GM19238 (cell line): ENCODE data around the gene ZBTB7C.

Experiments
- DNase-seq: peaks from one replicate; pipeline ENCODE4 v3.0.0; 2011; ENCODE audit warnings: low spot score; ENCODE audit not compliant: insufficient read length

Gene ZBTB7C

DNA sequence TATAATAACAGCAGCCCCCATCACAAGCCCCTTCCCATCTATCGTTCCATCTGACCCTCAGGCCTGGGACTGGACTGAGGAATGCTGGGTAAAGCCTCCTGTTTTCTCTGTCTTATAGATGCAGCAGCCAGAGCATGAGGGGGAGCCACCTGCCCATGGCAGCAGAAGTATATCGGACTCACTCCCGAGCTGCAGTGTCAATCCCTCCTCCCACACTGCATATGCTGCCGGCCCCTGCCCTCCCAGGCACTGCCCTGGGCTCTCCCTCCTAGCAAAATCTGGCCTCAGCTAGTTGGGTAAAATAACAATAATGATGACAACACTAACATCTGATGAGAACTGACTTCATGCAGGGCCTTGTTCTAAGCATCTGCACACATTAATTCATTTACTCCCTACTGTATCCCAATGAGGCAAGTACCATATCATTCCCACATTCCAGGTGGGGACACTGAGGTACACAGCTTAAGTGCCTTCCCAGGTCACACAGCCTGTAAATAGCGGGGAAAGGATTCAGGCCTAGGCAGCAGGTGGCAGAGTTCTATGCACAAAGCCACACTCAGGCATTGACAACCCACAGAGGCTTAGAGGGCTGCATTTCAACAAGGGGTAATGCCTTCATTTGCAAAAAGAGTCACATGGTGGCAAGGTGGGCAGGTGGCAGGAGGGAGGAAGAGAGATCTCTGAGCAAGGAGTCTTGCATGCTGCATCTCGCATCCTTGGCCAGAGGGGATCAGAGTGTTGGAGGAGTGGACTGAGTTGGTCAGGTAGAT lies 190.0 kb downstream of the ZBTB7C start:
- DNase-seq, result no peak

DNA sequence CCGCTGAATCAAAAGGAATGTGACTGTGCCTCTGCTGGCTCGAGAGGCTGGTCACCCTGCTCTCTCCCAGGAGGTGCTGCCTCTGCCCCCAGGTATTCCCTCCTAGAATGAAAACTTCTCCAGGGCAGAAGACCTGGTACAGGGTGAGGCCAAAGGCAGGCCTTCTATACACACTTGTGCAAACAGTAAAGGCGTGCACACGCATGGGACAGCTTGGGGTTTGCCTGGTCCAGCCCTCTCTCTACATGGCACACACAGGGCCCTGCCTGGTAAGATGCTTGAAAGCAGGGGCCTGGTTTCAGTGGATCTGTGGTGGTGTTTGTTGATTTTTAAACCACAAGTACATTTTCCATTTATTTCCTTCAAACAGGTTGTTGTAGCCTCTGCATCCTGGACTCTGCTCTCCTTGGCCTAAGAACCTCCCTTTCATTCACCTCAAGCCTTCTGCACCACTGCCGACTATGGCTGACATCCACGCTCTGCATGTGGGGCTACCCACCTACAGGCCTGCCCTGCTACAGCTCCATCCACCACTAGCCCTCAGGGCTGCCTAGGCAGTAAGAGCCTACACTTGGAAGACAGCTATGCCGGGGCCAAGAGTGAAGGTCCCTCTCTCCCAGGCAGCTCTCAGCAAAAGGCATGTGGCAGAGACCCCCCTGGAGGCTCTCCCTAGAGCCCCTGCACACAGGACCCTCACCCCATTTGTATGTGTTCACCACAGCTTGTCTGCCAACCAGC lies 190.7 kb downstream of the ZBTB7C start:
- no peak for DNase-seq

DNA sequence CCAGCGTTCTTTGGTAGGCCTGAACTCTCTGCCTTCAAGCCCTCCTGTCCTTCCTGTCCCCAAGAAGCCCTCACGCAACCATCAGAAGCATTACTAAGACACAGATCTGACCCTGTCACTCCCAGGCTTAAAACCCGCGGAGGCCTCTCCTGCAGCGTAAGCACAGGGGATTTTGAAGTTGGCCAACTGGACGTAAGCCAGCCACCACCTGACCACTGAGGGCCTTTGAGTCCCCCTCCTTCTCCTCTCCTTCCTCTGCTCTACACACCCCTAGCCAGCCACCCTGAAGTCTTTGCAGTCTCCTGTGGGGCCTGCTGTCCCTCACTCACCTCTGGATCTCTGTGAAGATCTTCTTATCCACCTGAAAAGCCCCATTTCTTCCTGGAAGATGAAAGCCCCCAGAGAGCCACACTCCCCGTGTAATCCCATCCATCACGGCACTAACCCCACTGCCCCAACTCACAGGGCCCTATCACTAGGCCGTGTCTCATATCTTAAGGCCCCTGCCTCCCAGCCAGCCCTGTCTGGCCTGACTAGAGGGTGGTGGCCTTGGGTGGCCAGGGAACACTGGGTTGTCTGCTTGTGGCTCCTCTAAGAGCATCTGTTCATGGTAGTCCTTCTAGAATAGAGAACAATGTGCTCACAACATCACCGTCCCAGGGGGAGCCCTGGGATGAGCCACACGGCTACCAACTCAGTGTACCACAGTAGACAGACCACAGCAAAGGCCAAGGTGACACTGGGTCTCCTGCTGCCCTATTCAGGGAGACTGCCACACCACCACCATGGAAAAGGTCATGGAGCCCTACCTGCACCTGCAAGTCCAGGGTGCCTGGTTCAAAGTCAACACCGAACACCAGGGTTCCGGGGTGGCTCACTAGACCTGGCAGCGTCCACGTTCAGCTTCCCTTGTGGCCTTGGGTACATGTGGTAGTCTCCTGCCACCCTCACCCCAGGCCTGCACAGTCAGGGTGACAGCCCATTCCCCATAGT lies 191.6 kb downstream of the ZBTB7C start:
- no peak for DNase-seq

DNA sequence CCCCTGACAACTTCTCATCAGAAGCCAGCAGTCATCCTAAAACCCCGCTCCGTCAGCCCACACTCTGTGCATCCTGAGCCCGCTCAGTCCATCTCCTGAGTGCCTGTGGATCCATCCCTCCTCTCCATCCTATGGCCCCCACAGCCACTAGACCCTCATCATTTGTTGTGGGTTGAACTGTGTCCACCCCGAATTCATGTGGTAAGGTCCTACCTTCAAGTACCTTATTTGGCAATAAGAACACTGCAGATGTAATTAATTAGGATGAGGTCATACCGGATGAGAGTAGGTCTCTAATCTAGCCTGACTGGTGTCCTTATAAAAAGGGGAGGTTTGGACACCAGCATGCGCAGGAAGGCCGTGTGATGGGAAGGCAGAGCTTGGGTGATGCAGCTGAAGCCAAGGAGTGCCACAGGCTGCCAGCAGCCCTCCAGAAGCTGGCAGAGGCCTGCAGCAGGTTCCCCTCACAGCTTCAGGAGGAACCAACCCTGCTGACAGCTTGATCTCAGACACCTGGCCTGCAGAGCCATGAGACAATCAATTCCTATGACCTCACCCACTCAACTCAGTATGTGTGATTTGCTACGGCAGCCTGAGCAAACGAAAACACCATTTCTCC lies 192.4 kb downstream of the ZBTB7C start:
- DNase-seq, result no peak

DNA sequence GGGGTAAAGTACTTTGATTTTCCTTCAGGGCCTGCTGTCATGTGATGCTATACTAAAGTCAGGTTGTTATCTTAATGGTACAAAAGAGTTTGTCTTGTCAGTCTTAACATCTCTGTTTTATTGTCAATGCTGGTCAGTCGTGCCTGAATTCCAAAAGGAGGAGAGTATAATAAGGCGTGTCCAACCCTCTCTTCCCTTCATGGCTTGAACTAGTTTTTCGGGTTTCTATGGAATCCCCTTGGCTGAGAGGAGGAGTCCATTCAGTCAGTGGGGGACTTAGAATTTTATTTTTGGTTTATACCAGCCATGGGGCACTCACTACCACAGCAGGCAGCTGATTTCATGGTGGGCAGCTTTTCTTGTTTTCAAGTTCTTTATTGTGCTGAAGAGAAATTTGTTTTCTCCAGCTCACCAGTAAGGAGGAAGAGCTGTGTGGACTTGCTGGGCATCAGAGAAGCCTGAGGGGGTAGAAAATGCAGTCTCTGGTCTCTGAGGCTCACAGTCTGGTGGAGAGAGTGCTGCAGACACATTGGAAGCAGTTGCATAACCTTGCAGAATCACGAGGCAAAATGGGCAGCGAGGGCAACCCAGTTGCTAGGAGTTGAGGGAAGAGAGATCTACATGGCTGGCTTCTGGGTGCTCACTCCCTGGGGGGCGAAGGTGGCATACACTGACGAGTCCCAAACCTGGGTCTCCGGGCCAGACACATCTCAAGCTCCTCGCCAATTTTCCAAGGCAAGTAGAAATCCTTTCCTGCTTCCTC lies 193.1 kb downstream of the ZBTB7C start:
- DNase-seq, result no peak

DNA sequence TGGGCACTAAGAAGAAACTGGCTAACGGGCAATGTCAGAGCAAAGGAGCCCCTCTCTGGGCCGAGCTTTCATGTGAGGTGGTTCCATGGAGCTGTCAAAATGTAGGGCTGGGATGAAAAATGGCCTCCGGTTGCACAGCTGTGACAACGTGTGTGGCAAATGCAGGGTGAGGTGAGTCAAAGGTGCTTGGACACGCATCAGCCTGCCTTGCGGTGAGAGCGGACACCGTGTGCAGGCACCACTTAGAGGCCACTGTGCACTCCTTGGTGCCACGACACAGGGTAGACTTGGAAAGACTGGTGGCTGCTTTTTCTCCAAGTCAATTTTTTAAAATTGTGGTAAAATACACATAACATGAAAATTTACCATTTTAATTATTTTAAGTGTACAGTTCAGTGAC lies 195.4 kb downstream of the ZBTB7C start:
- DNase-seq, result no peak

DNA sequence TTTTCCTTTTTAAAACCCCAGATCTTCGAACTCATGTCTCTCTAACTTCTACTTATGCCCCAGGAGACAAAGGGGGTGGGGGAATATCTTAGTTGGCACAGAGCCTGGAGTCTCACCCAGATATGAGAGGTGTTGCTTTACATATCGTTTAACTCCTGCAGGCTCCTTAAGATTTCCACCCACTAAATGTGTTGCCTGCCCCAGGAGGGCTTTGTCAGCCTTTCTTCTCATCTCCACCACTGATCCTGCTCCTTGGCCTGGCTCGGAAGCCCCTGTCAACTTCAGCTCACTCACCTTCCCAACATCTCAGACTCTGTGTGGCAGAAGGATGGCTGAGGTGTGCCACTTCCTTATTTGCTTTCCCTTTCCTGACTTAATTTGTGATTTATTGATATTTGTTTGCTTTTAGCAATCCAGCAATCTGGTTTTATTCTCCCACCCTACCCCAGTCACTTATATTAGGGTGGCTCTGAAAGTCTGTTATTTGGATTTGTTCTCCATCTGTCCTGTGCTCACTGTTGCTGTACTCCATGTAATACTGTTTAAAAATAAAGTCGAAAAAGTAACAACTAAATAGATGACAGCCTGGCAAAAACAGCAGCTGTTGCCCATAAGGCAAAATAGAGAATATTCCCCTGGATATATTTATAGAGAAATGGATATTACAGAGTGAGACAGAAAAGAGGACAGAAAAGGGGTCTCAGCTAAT lies 200.6 kb downstream of the ZBTB7C start:
- no peak for DNase-seq

DNA sequence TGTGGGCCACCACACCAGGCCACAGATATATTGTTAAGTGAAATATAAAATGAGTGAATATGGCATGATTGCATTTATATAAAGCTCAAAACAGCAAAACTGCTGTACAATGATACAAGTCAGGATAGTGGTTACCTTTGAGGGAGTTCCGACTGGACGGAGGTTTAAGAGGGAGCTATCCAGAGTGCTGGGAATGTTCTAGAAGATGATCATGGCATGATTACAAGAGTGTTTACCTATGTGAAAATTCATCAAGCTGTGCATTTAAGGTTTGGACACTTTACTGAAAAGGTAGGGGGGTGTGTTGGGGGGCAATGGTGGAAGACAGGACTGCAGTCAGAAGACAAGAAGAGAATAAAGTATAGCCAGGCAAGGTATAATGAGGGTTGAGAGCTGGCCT lies 201.4 kb downstream of the ZBTB7C start:
- DNase-seq, result no peak

DNA sequence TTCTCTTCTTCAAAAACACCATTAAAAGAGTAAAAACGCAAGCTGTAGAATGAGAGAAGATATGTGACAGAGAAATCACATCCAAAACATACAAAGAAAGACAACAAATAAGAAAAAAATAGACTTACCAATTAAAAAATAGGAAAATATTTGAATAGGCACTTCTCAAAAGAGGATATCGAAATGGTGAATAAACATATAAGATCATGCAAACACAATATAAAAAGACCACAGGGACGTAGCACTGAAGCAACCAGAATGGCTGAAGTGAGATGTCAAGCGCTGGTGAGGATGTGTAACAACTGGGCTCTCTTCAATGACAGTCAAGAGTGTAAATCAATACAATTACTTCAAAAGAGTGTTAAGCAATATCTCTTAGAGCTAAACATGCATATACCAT lies 202.3 kb downstream of the ZBTB7C start:
- no peak for DNase-seq

DNA sequence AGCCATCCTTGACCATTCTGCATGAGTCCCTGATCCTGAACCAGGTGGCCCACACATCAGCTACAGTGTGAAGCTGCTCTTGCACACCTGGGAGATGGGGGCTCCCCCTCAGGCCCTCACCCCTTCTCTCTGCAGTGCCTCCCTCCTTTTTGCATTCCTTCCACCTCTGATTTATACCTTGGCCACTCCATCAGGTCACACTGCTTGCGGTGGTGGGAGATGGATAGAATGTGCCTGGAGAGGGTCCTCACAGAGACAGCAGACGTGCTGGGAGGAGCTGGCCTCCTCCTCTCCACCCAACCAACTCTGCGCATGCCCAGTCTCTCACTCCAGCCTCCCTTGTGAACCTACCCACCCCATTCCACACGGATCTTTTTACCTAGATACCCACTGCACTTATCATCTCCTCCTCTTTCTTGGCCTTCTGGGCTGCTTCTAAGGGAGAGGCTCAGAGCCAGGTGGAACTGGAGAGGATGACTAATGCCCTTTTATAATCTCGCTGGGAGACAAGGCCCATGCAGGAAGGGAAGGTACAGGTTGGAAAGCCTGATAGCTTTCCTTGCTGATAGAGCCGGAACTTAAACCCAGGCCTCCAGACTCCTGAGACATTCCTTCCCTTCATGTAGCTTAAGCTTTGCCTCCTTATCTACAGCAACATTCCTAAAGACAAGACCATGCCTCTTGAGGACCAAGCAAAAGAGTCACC lies 205.1 kb downstream of the ZBTB7C start:
- DNase-seq, result no peak

DNA sequence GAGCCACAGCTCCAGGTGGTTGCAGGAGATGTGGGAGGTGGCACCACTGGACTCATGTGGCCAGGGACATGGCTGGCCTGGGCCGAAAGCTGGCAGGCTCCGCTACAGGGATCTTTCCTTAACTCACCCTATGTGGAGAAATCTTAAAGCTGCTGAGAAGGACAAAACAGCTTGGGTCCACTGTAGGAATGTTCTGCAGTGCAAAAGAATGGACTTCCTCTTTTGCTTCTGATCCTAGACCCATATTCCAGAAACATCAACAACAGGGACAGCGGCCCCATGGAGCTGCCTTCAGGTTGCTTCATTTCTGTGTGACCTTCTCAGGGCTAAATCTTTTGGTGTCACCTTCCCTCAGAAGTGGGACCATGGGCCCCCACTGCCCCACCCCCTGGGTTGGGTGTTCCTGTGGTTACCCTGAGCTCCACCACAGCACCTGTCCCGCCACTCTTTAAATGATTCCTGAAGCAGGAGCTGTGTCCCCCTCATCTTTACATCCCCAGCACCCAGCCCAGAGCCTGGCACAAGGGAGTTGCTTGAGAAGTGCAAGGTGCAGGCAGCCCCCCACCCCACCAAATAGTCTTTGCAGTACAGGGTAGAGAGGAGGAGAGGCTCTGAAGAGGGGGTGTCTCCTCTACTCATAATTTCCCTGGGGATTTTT lies 205.8 kb downstream of the ZBTB7C start:
- DNase-seq, result no peak

DNA sequence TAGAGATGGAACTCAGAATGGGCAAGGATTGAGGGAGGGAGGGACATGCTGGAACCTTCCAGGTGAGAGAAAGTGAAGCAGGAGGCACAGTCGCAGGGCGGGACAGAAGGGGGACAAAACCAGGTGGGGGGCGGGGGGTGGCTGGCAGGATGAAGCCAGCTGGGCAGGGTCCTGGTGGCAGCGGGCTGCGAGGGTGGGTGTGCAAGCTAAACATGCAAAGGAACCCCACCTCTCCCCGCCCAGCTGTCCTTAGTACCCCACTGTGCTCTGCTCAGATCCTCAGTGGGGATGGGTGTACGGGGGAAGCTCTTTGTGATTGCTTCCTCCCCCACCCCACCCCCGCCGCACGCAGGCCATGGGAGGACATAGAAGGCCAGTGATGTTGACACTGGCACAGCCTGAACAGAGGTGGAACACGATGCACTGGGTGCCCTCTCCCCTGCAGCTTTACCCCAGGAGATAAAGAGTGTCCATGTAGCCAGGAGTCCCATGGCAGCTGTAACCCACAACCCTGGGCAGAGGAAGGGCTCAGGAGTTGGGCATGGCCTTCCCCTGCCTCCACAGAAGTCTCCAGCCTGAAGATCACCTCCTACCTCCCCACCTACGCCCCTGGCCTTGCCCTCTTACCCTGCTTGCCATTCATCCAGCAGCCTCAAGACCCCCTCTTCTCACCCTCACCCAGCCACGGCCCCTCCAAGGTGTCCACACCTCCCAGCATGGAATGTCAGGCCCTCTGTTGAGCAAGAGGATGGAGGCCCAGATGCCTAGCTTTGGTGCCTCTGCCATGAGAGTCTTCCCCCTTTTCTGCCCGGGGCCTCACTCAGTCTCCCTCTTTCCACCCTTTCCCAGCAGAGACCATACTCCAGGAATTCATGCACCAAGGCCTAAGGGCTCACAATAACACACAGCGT lies 206.6 kb downstream of the ZBTB7C start:
- no peak for DNase-seq

DNA sequence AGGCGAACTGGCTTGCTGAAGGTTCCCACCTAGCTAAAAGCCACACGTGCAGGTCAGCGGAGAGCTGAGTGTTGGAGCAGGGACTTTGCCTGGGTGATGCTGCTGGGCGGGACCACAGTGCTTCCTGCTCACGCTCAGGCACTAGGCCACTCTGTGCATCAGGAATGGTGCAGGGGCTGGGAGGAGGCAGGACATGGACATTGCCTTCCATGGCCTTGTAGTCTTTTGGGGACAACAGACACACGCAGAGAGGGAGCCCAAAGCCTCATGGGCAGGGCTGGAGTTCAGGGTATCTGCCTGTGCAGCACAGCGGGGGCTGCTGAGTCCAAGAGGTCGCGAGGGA lies 207.2 kb downstream of the ZBTB7C start:
- DNase-seq, result no peak

DNA sequence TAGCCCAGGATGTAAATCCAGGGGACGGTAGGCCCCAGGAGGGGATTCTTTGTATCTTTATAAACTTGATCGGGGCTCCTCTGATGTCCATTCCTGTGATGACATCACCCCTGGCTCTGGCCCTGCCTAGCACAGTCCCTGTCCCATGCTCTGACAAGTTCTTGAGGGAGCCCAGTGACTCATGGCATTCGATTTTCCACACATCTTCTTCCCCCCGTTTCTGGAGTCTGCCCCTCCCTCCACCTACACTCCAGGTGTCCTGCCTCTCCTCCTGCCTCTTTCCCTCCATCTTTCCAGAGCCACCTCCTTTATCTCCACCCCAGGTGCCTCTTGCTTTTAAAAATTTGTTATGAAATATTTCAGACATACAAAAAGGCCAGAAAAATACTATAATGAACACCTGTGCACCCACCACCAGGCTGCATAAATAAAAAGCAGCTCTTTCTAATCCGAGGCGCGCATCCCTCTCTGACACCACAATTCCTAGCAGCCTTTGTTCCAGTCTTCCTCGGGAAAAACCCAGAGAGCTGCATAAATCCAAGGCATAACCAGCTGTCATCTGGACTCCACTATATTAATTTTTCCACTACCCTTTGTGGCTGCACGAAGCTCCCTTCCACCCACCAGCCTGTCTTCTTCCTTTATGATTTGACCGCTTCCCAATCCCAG lies 207.7 kb downstream of the ZBTB7C start:
- no peak for DNase-seq

DNA sequence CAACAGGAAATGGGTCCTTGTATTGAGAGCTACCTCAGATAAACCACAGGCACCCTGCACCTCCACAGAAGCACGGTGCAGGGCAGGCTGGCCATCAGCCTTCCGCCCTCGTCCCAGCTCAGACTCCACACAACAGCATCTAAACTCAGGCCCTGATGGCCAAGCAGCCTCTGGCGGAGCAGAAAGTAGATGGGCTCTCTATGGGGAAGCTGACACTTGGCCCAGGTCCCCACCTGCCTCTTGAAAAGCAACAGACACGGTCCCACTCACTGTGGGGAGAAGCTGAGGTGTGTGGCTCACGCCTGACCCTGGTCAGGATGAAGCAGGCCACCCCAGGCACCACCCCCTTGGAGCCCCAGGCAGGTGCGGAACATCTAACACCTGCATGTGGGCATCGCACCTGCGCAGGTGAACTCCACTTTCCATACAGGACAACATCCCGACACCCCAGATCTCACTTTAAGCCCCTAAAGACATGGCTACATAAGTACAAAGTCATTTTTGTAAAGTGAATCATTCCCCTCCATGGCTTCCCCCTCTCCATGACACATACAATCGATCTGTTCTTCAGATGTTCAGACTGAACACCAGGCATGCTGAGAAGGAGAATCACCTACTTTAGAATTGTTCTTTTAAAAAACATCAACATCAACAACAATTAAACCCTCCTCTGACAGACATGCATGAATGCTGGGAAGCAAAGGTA lies 208.4 kb downstream of the ZBTB7C start:
- no peak for DNase-seq

DNA sequence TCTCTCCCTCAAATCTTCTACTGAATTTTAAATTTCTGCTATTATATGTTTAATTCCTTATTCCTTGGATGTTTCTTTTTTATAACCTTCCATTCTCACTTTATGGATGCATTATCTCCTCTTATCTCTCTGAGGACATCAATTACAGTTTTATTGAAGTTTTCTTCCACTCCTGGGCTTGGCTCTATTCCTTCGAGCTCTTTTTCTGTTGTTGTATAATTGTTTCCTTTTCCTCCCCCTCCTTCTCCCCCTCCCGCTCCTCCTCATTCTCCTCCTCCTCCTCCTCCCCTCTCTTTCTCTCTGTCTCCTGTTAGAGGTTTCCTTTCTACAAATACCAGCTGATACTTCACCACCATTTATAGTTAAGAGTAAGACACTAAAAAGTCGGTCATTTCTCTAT lies 209.8 kb downstream of the ZBTB7C start:
- no peak for DNase-seq

DNA sequence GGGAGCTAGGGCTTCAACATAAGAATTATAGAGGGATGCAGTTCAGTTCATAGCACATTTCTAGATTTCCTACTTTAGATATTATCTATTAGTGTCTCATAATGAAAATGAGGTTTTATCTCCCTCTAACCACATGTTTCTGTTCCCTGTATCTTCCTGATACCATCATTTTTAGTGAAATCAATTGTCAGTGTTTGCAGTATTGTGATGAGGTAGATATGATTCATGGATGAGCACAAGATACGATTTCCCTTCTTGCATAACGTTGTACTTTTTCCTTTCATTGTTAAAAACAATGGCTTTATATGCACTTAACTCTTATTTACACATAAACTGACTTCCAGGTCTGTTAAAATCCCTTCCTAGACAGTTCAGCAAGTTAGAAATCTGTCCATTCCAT lies 211.4 kb downstream of the ZBTB7C start:
- no peak for DNase-seq
